Type B pancreatic cell (in vitro differentiated cells): ENCODE results near the gene SLC22A1. TPM values are rescaled to one million over a fixed set of nuclear protein-coding genes. Genes with fewer than 3 reads are reported as not detected.

Experiments used
- DNase-seq: peaks from one replicate; pipeline ENCODE4 v3.0.0; 2021; ENCODE audit warnings: mixed read lengths; ENCODE audit not compliant: unreplicated experiment; ENCODE audit errors: extremely low spot score
- H3K27ac Mint-ChIP-seq: 2 replicates; pipeline ENCODE4 v1.8.0; 2021; ENCODE audit warnings: mild to moderate bottlenecking, mixed read lengths
- H3K27me3 Mint-ChIP-seq: 2 replicates; pipeline ENCODE4 v1.8.0; 2021; ENCODE audit warnings: mixed read lengths
- H3K36me3 Mint-ChIP-seq: 2 replicates; pipeline ENCODE4 v1.8.0; 2021; ENCODE audit warnings: mixed read lengths
- H3K4me1 Mint-ChIP-seq: one replicate; pipeline ENCODE4 v1.8.0; 2021; ENCODE audit warnings: mixed read lengths; ENCODE audit not compliant: unreplicated experiment
- H3K4me3 Mint-ChIP-seq: 2 replicates; pipeline ENCODE4 v1.8.0; 2021; ENCODE audit warnings: mild to moderate bottlenecking, mixed read lengths
- H3K9me3 Mint-ChIP-seq: 2 replicates; pipeline ENCODE4 v1.8.0; 2021; ENCODE audit warnings: mixed read lengths
- CTCF ChIP-seq: fragments of 200-600 bp; sonication (generic); conservative IDR thresholded peaks from 2 replicates; pipeline ENCODE4 v1.5.0; 2021; ENCODE audit warnings: antibody characterized with exemption, mild to moderate bottlenecking
- total RNA-seq: library from RNA; stranded (reverse); gene quantifications from 2 replicates; pipeline ENCODE4 v1.2.1, GENCODE V29; 2021; ENCODE audit warnings: low replicate concordance

SLC22A1 gene
- total RNA-seq, 1 donor from 2014 or later, result 3.0 TPM

GRCh38 chr6:160142115-160142715 is 20.6 kb downstream of the SLC22A1 start:
- Mint-ChIP-seq H3K27ac (no peak overlapping the region), H3K9me3 (no peaks in the 10 kb centered on the region), H3K27me3 (no peaks in the 10 kb centered on the region), H3K4me3 (no peak overlapping the region), H3K36me3 (peaks cover 11% of the 10 kb centered on the region), H3K4me1 (peaks cover 17% of the 10 kb centered on the region)
- no peak for DNase-seq
- TF ChIP-seq CTCF, result no peak

GRCh38 chr6:160146454-160147145 is 25.0 kb downstream of the SLC22A1 start:
- TF ChIP-seq CTCF, result no peak
- Mint-ChIP-seq H3K9me3 (no peaks in the 10 kb centered on the region), H3K4me3 (no peak overlapping the region), H3K36me3 (peaks cover 8% of the 10 kb centered on the region), H3K27ac (no peak overlapping the region), H3K27me3 (no peaks in the 10 kb centered on the region), H3K4me1 (no peaks in the 10 kb centered on the region)
- no peak for DNase-seq

- Mint-ChIP-seq H3K27ac (no peak overlapping the region), H3K4me1 (no peaks in the 10 kb centered on the region), H3K4me3 (no peak overlapping the region), H3K36me3 (peaks cover 4% of the 10 kb centered on the region), H3K9me3 (no peaks in the 10 kb centered on the region), H3K27me3 (no peaks in the 10 kb centered on the region)
- TF ChIP-seq CTCF, result no peak
- no peak for DNase-seq
These were observed 25.5 kb downstream of the SLC22A1 start for GRCh38 chr6:160147146-160147536.

- H3K9me3 Mint-ChIP-seq, result peaks cover 6% of the 10 kb centered on the region
- no peak overlapping the region for H3K4me3 Mint-ChIP-seq
- no peak overlapping the region for H3K27ac Mint-ChIP-seq
- DNase-seq, result no peak
- no peaks in the 10 kb centered on the region for H3K4me1 Mint-ChIP-seq
- no peaks in the 10 kb centered on the region for H3K27me3 Mint-ChIP-seq
- H3K36me3 Mint-ChIP-seq, result peaks cover 4% of the 10 kb centered on the region
- TF ChIP-seq CTCF, result no peak
These were observed 32.9 kb downstream of the SLC22A1 start for GRCh38 chr6:160154471-160154870.

- no peak for TF ChIP-seq CTCF
- Mint-ChIP-seq H3K4me3 (no peak overlapping the region), H3K27ac (no peak overlapping the region), H3K36me3 (peaks cover 10% of the 10 kb centered on the region), H3K9me3 (peaks cover 6% of the 10 kb centered on the region), H3K27me3 (no peaks in the 10 kb centered on the region), H3K4me1 (peaks cover 9% of the 10 kb centered on the region)
- DNase-seq, result no peak
These were observed 35.2 kb downstream of the SLC22A1 start for GRCh38 chr6:160156842-160157241.
